SK-N-MC (cell line): ENCODE measurements around the gene HMGB2.

Source experiments
- EZH2 ChIP-seq: fragments of 200-600 bp; sonication (generic); IDR thresholded peaks from one replicate; pipeline ENCODE4 v1.6.1; 2017; ENCODE audit warnings: antibody characterized with exemption
- FOXP2 ChIP-seq: optimal IDR thresholded peaks from 2 replicates; pipeline ENCODE3; 2011; ENCODE audit warnings: mild to moderate bottlenecking, moderate library complexity; ENCODE audit not compliant: insufficient read depth; ENCODE audit errors: extremely low read length, control extremely low read depth
- POLR2AphosphoS5 ChIP-seq: IDR thresholded peaks from 2 replicates; pipeline ENCODE4 v1.6.1; 2012; ENCODE audit warnings: mild to moderate bottlenecking, low read depth, low read length, borderline replicate concordance

DNA sequence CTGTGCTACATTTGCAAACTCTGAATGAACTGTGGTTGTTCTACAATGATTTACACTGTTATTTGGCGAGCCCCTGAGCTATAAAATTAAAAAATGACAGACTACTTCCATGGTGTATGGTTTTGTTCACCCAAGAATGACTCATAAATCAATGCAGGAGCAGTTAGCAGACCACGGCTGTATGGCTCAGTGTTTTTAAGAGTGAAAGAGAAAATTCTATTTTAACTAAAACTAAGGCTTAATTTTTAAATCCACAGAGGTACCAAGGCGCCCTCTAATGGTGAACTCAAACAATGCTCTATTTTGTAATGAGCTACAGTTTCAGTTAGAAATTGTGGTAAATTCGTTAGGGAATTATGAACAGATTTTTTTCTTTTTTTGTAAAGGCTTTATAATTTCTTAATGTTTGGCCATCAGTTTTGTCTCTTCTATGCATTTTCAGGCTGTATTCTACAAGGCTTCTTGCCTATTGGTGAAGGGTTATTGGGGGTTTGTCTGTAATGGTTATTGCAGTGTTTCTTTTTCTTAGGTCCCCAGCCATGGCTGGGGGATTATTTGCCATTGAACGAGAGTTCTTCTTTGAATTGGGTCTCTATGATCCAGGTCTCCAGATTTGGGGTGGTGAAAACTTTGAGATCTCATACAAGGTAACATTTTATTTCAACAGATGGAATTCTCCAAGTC, 32.5 kb downstream of the HMGB2 start:
- TF ChIP-seq EZH2 (no peak), POLR2AphosphoS5 (no peak; the same call in 1 of the 2 replicates), FOXP2 (no peak)
